DMS79 treated with DMSO at 0.1 percent for 48 hours (cell line): ENCODE data around the gene MTMR1.

Source experiments
- DNase-seq: peaks from one replicate; lab custom pipeline; 2025; lab: John Stamatoyannopoulos, UW

MTMR1 gene

DNA sequence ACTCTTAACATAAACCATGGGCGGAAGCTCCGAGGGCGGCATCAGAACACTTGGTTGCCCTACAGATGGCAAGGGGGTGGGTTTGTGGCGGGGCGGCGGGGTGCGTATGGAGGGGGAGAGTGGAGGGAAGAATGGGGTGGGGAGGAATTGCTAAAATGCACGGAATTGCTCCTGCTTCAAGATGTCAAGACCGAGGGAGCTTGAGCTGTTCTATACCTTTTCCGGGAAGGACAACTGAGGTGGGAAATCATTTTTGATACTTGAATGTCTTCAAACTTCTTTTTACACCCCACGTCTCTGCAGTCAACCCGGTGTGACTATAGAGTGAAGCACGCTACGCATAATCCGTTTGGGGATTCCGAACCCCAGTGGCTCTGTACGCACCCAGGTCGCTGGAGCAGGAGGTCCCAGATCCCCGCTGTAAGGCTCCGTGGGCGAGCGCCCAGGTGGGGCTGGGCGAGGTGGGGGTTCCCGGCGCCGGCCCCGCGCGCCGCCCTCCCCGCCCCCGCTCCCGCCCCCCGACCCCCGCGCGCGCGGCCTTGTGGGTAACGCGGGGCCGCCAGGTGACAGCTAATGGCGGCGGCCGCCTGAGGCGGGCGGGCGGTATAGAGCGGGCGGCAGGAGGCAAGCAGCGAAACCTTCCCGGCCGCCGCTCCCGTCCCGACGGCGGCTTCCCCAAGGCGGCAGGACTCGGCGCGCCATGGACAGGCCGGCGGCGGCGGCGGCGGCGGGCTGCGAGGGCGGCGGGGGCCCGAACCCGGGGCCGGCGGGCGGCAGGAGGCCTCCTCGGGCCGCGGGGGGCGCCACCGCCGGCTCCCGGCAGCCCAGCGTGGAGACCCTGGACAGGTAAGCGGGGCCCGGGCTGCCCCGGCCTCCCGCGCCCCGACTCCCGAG is at the start of gene MTMR1:
Gene MTMR1 (plus strand): TSS at position 566 of the 894 bp plus-strand sequence. CDS start 135 bp downstream, at position 701.
- DNase-seq: no peak

DNA sequence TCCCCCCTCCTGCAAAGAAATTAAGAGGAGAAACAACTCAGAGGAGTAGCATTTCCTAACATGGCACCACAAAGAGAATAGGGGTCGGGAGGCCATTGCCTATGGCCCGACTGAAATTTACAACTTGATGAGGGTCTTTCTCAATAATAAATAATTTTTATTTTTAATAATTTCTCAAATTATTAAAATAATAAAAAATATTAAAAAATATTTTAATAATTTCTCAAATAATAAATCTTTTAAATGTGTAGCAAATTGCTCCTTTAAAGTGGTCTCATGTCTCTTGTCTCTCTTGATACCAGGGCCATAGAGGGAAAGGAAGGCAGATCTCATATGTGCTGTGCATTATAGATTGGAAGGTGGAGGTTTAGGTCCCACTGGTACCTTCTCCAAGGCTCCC is 49.2 kb upstream of the MTMR1 start:
- DNase-seq: no peak

GRCh38 chrX:150644422-150644821 is 48.8 kb upstream of the MTMR1 start:
- DNase-seq: no peak

DNA sequence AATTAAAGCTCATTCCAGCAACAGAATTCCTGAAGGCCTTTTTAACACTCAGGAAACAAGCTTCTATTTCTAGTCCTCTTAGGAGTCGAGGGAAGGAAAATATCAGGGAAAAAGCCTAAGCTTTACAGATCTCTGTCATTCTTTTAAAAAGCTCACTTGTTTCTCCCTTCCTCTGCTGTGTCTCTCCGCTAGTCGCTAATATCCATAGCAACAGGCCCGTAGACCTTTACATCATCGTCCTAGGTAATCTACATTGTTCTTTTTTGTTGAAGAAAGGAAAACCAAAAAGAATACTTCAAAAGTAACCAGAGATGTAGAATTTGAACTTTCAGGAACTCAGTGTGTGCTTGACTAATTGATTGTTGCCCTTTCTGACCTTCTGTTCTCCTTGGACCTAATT is 45.9 kb upstream of the MTMR1 start:
- no peak for DNase-seq

DNA sequence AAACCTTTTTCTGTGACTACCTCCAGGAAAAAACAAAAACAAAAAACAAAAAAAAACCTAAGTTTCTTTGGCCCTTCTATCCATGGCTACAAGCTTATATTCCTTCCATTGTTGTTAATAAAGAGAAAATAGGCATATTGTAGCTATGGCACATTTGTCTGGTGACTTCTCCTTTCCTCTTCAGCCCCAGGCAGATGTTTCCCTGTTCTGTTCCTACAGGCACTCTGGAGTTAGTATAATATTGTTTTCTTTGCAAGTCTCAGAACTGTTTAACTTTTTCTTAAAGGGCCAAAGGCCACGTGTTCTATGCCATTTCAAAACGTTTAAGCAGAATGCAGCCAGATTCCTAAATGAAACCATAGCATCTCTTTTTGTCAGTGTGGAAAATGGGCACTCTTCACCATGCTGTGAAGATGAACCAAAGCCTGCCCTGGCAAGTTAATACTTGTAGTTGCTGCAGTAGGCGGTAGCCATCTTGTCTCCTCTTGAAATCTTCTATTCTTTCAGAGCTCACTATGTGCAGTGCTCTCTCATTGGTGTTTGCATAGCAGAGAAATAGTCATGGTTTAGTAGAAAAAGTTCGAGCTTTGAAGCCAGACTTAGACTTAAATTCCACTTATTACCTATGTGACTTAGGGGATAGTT is 44.8 kb upstream of the MTMR1 start:
- DNase-seq: no peak

DNA sequence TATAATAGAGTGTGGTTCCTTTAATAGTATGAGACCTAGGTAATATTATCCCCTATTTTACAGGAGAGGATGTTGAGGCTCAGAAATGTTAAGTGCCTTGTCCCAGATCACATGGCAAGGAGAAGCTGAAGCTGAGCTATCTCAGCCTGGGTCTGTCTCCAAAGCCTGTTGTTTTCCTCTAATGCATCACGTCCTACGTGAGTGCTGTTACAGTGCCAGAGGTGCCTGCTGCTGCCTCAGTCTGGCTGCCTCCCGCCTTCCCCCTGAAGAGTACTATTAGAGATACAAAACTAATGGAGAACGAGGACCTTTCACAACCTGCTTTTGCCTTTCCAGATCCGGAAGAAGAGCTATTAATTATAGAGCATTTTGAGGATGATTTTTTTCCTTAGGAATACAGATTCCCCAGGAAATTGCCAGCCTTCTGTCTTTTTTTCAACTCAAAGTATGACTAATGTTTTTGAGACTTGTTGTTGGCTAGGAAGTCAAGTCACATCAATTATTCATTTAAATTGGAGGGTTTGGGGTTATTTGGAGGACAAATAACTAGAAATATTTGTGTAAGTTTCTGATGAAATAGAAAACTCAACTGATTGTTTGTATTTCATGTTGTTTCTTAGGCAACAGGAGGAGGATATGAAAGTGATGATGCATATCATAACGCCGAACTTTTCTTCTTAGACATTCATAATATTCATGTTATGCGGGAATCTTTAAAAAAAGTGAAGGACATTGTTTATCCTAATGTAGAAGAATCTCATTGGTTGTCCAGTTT is 43.9 kb upstream of the MTMR1 start:
- DNase-seq: peak; percentile 67

DNA sequence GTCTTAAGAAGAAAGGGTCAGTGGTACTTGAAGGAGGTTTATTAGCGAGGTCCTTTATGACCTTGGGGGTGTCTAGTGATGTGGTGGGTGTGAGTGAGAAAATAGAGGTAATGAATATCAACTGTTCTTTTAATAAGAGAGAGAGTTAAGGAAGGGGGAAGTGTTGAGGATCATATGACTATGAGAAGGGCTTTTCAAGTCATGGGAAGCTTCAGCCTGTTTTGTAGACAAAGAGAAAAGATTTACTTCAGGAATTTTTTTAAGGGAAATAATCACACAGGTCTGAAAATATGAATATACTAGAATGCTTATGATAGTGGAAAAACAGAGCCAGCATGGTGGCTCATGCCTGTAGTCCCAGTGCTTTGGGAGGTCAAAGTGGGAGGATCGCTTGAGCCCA is 41.3 kb upstream of the MTMR1 start:
- DNase-seq: no peak

DNA sequence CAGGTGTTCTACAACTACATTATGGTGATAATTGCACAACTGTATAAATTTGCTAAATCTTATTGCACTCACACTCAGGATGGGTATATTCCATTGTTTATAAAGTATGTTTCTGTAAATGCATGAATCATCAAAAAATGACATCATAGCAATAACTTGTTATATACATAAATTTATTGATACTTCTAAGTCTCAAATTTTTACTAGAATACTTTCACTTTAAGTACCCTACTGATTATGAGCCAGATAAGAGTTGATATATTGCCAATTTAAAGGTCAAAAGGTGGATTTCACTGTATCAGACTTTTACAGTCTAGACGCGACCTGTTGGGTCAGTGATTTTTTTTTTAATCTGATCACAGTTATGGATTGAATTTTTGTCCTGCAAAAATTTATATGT is 37.4 kb upstream of the MTMR1 start:
- DNase-seq: no peak

GRCh38 chrX:150663073-150663472 is 30.1 kb upstream of the MTMR1 start:
- peak; percentile 45 for DNase-seq

- DNase-seq: peak; percentile 68
These were observed 28.9 kb upstream of the MTMR1 start for GRCh38 chrX:150664290-150664689.

- DNase-seq: no peak
These were observed 17.0 kb upstream of the MTMR1 start for GRCh38 chrX:150676221-150676620.

- peak; percentile 12 for DNase-seq
These were observed 12.2 kb upstream of the MTMR1 start for GRCh38 chrX:150680974-150681373.

DNA sequence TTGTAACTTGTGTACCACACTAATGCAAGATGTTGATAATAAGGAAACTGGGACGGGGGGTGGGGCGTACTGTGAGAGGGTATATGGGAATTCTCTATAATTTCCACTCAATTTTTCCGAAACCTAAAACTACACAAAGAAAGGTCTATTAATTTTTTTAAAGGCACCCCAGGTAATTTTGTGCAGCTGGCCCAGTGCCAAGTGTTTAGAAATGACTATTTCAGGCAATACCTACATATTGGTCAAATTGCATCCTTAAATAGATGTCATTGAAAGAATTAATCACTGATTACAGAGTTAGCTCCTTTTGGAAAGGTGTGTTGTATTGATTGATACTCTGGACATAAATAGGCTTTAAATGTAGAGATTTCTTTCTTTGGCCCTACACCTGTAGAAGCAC is 10.1 kb upstream of the MTMR1 start:
- DNase-seq: no peak

DNA sequence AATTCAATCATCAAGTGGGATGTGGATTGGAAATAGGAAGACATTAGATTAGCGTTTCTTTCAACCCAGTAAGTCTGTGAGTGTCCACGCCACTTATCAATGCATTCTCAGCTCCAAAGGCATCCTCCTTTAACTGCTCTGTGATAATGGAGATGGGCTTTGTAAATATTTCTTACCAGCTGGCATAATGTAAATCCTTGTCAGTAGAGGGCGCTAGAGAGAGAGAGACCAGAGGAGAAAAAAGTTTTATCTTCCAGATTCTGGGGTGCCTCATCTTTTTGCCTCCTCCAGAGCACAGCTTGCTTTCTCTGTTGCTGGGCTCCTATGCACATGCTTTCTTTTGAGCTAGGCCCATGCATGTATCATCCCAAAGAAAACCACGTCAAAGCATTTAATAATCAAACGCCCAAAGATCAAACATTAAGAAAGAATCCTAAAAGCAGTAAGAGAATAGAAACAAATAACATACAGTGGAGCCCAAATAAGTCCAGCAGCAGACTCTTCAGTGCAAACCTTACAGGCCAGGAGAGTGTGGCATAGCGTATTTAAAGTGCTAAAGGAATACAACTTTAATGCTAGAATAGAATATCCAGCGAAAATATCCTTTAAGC is 9.6 kb upstream of the MTMR1 start:
- DNase-seq: no peak

- no peak for DNase-seq
These were observed 4.2 kb upstream of the MTMR1 start for GRCh38 chrX:150688911-150689451.

GRCh38 chrX:150690126-150690525 is 3.1 kb upstream of the MTMR1 start:
- no peak for DNase-seq

GRCh38 chrX:150692296-150692695 is 900 bp upstream of the MTMR1 start:
- DNase-seq: no peak

- DNase-seq: peak; percentile 56
These were observed 754 bp downstream of the MTMR1 start for GRCh38 chrX:150693725-150694574.

GRCh38 chrX:150694738-150695410 is 1.7 kb downstream of the MTMR1 start:
- no peak for DNase-seq

DNA sequence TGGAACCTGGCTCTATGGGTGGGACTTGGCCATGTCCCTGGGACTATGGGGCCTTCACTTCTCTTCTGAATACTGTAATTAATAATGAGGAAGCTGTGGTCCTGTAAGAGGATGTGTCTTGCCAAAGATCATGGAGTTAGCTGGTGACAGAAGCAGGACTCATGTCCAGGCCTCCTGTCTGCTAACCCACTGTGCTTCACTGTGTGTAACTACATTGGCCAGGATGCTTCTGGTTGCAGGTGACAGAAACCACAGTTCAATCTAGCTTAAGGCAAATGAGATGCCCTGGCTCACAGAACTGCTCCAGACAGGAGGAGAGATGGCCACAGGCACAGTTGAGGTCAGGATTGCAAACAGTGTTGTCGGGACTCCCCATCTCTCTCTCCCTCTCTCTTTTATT is 3.1 kb downstream of the MTMR1 start:
- no peak for DNase-seq
